SHP77 (cell line): ENCODE data around the gene NXPH1.

Experiments used
- DNase-seq, 2 experiments: peaks; one replicate each; lab custom pipeline; 2025; lab: John Stamatoyannopoulos, UW

NXPH1 gene

DNA sequence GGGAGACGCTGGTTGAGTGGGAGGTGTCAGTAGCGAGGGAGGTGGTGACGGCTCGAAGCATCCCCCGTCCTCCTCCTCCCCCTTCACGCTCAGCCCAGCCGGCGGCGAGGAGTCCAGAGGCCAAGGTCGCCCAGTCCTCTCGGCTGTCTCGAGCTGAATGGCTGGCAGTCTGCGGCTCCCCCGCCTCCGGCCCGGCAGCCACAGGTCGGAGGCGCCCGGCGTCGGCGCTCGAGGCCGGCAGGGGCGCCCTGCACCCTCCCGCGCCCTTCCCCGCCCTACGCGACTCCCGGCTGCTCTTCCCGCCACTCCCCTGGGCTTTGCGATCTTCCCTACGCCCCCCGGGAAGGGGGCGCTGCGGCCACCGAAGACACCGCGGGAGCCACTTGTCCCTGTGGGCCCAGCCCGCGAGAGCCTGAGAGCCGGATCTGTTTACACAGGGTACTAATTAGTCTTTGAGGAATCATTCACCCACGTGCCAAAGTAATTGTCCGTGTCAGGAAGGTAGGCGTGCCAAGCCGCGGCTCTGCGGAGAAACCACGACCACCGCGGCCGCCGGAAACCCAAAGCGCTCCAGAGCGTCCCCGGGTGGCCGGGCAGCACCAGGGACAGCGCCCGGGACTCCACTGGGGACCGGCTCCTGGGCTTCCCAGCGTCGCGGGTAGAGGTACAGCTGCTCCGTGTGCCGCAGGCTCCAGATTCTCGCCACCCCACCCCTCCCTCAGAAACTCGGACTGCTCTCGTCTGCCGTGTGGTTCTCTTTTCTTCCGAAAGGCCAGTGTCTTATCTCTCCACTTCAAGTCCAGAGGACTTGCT is at the start of gene NXPH1:
Gene NXPH1, plus strand, starts transcription at position 133 of the 813 bp plus-strand sequence.
- DNase-seq: peak; percentile 70 to 81

DNA sequence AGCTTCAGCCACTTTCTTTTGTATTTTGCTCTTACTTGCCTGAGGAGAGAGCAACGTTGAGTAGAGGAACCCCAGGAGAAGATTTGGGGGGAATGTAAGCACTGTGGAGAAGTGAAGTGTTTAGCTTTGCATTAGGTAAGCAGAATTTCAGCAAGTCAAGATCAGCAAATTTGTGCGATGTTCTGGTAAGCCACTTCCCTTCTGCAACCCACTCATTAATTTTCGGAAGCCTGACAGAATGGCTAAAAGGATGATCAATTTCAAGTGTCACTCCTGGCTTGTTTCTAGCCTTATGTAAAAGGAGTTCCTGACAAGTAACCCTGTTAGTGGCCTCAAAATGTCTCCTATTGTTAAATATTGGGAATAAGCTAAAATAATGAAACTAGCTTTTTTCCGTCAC is 48.5 kb upstream of the NXPH1 start:
- DNase-seq: no peak

DNA sequence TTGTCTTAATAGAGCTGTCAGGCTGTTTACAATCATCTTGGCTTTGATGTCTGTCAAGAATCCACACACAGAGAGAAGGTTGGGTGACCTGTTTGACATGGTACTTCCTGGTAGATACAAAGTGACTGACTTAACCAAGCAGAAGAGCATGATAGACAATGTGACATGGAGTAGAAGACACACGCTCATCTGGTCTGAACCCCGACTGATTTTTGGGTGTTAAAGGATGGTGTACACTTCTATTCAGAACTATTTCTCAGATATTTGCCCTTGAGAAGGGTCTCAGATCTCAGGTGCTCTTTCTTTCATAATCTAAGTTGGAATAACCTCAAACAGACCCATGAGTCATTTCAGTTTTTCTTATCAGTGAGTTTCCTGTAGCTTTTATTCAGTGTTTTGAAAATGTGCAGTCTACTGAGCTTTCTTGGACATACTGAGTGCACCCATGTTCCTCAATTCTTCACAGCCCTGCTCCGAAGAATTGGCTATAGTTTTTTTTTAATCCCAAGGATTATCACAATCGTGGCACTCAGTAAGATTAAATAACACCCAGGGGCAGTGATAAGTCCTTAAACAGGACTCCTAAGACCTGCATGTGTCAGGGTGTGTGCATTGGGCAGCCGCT is 46.4 kb upstream of the NXPH1 start:
- DNase-seq: no peak

- DNase-seq: no peak
Measured at GRCh38 chr7:8387551-8388256, 45.7 kb upstream of the NXPH1 start.

GRCh38 chr7:8388257-8388625 is 45.2 kb upstream of the NXPH1 start:
- DNase-seq: no peak

- DNase-seq: no peak
Measured at GRCh38 chr7:8389593-8390261, 43.7 kb upstream of the NXPH1 start.

GRCh38 chr7:8390262-8390626 is 43.2 kb upstream of the NXPH1 start:
- no peak for DNase-seq

- DNase-seq: no peak
Measured at GRCh38 chr7:8391353-8392062, 41.9 kb upstream of the NXPH1 start.

DNA sequence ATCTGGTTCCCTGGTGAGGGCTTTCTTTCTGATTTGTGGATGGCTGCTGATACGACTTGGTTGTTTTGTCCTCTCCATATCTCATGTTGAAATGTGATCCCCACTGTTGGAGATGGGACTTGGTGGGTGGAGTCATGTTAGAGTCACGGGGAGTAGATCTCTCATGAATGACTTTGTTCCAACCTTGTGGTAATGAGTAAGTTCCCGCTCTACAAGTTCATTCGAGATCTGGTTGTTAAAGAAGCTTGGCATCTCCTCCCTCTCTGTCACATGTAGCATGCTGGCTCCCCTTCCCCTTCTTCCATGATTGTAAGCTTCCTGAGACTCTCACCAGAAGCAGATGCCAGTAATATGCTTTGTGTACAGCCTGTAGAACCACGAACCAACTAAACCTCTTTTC is 37.1 kb upstream of the NXPH1 start:
- DNase-seq: no peak

GRCh38 chr7:8408871-8409270 is 24.5 kb upstream of the NXPH1 start:
- no peak for DNase-seq

- DNase-seq: no peak
Measured at GRCh38 chr7:8411103-8411502, 22.3 kb upstream of the NXPH1 start.

GRCh38 chr7:8413600-8413999 is 19.8 kb upstream of the NXPH1 start:
- no peak for DNase-seq

DNA sequence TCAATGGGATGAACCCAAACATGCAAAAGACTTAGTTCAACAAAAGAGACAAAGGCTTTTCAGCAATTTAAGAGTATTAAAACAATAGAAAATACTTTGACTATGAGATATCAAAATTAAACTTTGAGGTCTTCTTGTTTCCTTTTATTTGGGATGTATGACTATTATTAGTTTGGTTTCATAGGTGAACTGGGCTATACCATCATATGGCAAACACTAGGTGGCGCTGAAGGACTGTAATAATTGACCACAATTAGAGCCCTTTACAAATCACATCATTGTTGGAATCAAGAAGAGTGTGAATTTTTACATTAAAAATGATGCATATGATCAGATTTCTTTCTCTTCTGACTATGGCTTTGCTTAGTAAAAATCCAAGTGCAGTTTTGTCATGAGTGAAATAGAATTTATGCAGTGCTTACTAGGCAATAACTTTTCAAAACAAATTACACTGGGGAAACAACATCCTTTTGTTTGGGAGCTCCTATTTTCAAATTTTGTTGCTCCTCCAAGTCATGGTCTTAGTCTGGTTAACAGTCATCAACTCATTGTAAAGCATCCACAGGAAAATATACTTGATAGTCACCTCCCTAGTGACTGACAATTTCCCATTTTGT is 14.7 kb upstream of the NXPH1 start:
- DNase-seq: peak; percentile 75 to 82

GRCh38 chr7:8422177-8422576 is 11.2 kb upstream of the NXPH1 start:
- no peak for DNase-seq

DNA sequence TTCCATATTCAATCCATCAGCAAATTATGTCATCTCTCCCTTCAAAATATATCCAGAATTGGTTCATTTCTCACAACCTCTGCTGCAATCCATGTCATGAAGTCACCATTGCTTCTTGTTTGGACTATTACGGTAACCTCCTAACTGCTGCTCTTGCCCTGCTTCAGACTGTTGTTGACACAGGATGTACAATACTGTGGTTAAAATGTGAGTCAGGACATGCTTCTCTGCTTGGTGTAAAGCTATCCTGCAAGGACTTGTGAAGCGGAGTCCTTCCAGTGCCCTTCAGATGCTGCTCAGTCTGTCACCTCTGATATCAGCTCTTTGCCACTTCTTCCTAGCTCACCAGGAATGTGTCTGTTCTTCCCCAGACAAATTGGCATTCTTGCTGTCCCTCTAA is 10.4 kb upstream of the NXPH1 start:
- no peak for DNase-seq

DNA sequence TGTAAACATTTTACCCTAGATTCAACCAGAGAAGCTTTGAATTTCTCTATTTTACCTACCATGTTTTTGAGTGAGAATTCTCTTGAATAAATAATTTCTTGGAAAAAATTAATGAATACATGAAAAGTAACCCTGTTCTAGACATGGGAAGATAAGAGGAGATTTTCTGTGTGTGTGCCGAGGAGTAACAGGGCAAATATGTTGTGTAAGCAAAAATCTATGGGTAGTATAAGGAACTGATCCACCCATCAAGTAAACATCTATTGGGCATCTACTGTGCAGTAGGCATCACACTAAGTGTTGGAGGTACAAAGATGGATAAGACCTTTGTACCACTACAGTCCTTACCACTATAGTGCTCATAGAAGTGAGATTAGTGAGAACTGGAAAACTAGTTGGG is 8.2 kb upstream of the NXPH1 start:
- no peak for DNase-seq

- DNase-seq: no peak
Measured at GRCh38 chr7:8430643-8431042, 2.8 kb upstream of the NXPH1 start.

- DNase-seq: no peak
Measured at GRCh38 chr7:8434290-8435002, 1.0 kb downstream of the NXPH1 start.

DNA sequence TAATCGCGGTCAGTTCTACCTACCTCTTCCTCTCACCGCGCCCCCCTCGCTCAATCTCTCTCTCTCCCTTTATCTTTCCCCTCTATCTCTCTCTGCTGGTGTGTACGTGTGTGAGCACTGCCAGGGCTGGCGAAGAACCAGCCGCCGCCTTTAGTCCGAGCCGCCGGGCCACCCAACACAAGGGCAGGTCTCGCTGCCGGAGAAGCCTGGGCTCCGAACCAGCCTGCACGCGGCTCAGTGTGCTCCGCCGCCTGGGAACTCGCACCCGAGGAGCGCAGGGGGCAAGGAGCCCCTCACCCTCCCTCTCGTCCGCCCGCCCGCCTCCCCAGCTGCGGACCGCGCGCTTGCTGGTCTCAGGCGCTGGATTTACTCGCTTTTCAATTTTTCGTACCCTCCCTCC is 1.7 kb downstream of the NXPH1 start:
- DNase-seq: no peak

- no peak for DNase-seq
Measured at GRCh38 chr7:8435590-8436545, 2.5 kb downstream of the NXPH1 start.
